Testis (tissue), 2 donors: ENCODE measurements around the gene RTF1.

Source experiments
- CTCF ChIP-seq, 3 experiments: fragments of 450-650 bp in 2 of 3; fragments of 200-600 bp in 1 of 3; sonication (generic) in 1 of 3; IDR thresholded peaks; one replicate each; pipeline ENCODE4 v1.5.1; 2016 to 2019; ENCODE audit warnings: antibody characterized with exemption in 3 of 3, mild to moderate bottlenecking in 2 of 3, moderate library complexity in 1 of 3
- POLR2A ChIP-seq: fragments of 450-650 bp; IDR thresholded peaks from one replicate; pipeline ENCODE4 v1.6.1; 2017; ENCODE audit warnings: antibody characterized with exemption, mild to moderate bottlenecking, moderate library complexity

GRCh38 chr15:41464889-41465580, 48.1 kb downstream of the RTF1 start:
- TF ChIP-seq CTCF (IDR thresholded peaks at IDR 0.05) (no peak), POLR2A (no peak)
